GM12891 (cell line): ENCODE measurements around the gene PPM1H.

Source experiments
- PAX5 ChIP-seq: IDR thresholded peaks from 2 replicates; pipeline ENCODE4 v1.6.1; 2011; ENCODE audit warnings: low read length, moderate library complexity, mild to moderate bottlenecking; ENCODE audit not compliant: insufficient read depth, severe bottlenecking
- POLR2A ChIP-seq: IDR thresholded peaks from 2 replicates; pipeline ENCODE4 v1.6.1; 2011; ENCODE audit warnings: low read depth, low read length, control low read depth
- POLR2AphosphoS5 ChIP-seq: IDR thresholded peaks from 2 replicates; pipeline ENCODE4 v1.6.1; 2011; ENCODE audit warnings: low read depth, low read length, control low read depth
- POU2F2 ChIP-seq: IDR thresholded peaks from 2 replicates; pipeline ENCODE4 v1.6.1; 2011; ENCODE audit warnings: low read depth, mild to moderate bottlenecking, control low read depth, low read length, moderate library complexity
- SPI1 ChIP-seq: IDR thresholded peaks from 2 replicates; pipeline ENCODE4 v1.6.1; 2011; ENCODE audit warnings: low read depth, low read length, control low read depth
- TAF1 ChIP-seq: IDR thresholded peaks from 2 replicates; pipeline ENCODE4 v1.6.1; 2011; ENCODE audit warnings: low read depth, low read length, control low read depth

DNA sequence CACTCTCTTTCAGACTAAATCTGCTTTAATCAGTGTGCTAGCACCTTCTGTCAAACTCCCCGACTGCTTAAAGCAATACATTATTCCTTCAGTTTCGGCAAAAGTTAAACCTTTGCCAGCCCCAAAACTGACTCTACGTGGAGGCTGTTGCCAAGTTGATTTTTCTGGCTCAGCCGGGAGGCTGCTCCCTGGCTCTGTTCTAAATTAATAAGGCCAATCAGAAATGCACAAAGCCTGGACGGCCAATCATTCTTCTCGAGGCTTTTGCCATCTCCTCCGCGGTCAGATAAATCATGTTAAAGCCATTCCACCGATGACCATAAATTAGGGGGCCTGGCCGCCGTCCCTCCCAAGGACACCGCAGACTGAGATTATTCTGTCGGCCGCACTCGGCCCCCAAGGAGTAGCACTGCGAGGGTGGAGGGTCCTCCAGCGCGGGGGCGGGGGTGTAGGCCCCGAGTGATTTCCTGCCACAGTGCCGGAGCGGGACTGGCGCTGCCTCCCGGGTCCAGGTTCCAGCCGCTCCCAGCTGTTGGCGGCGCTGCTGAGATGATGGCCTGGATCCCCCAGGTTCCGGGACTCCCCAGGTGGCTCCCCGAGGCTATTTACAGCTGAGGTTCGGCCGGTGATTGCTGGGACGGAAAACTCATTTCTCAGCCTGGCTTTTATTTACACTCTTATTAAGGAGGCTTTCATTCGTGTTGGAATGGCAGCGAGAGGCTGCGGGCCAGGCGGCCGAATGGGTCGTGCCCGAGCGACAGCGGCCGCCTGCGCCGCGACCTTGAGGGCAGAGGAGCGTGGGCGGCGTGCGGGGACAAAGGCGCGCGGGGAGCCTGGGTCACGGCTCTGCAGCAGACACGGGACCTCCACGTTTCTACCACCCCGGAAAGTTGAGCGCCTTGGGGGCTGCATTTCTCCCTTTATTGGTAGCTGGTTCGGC is 303.2 kb downstream of the PPM1H start:
- TF ChIP-seq SPI1: no peak
- TF ChIP-seq POLR2AphosphoS5: no peak
- TF ChIP-seq POLR2A: no peak
- no peak for TF ChIP-seq TAF1
- TF ChIP-seq POU2F2: no peak
- TF ChIP-seq PAX5: no peak
